Sigmoid colon (tissue), 7 donors: ENCODE measurements around the gene LTA. TPM values are rescaled to one million over a fixed set of nuclear protein-coding genes. Genes with fewer than 3 reads are reported as not detected.
A peak's percentile ranks its signal among the peaks of the same experiment; 100 is the strongest.

ENCODE experiments used
- DNase-seq: peaks from one replicate; pipeline ENCODE4 v3.0.0-alpha.2; 2019
- H3K27ac ChIP-seq, 4 donors: fragments of 200-600 bp; sonication (generic); one replicate each; pipeline ENCODE4 v1.5.1; 2016 to 2019; ENCODE audit warnings: mild to moderate bottlenecking in 1 of 4
- H3K27me3 ChIP-seq, 3 donors: fragments of 200-600 bp; sonication (generic); one replicate each; pipeline ENCODE4 v1.5.1; 2019; ENCODE audit warnings: mild to moderate bottlenecking in 1 of 3
- H3K36me3 ChIP-seq, 4 donors: fragments of 200-600 bp; sonication (generic); one replicate each; pipeline ENCODE4 v1.5.1; 2016 to 2019
- H3K4me1 ChIP-seq, 4 donors: fragments of 200-600 bp; sonication (generic); one replicate each; pipeline ENCODE4 v1.5.1; 2017 to 2019
- H3K4me3 ChIP-seq, 4 donors: fragments of 200-600 bp; sonication (generic); one replicate each; pipeline ENCODE4 v1.5.1; 2017 to 2019; ENCODE audit warnings: mild to moderate bottlenecking in 2 of 4, moderate library complexity in 1 of 4
- H3K9me3 ChIP-seq, 4 donors: fragments of 200-600 bp in 3 of 4; sonication (generic) in 3 of 4; one replicate each; pipeline versions ENCODE4 v1.5.1 to v1.6.1; 2013 to 2019
- EP300 ChIP-seq, 4 donors: sonication (generic); formaldehyde crosslinking; IDR thresholded peaks; one replicate each; pipeline ENCODE4 v1.6.1; 2017; ENCODE audit warnings: antibody characterized with exemption in 4 of 4
- POLR2A ChIP-seq, 2 donors: fragments of 450-650 bp; IDR thresholded peaks; one replicate each; pipeline ENCODE4 v1.6.1; 2016; ENCODE audit warnings: antibody characterized with exemption in 2 of 2, mild to moderate bottlenecking in 2 of 2, moderate library complexity in 2 of 2
- POLR2AphosphoS5 ChIP-seq, 4 donors: sonication (generic); formaldehyde crosslinking; IDR thresholded peaks; one replicate each; pipeline ENCODE4 v1.6.1; 2017; ENCODE audit warnings: antibody characterized with exemption in 4 of 4
- WGBS, 2 donors: extraction: QIAGEN DNeasy Blood & Tissue Kit; methylation state at CpG; one replicate each; pipeline ENCODE4 v1.1.7; 2013; 5-methylcytosine and 5-hydroxymethylcytosine counted together
- intact Hi-C: fragments of 100-400 bp; cut with DNase I; formaldehyde crosslinking; loops from one replicate; pipeline ENCODE4 v1.15.1; 2023
- polyA plus RNA-seq, 3 donors: library from polyadenylated mRNA; stranded (reverse); fragments of 200-250 nt; gene quantifications; one replicate each; pipeline ENCODE4 v1.2.3, GENCODE V29; 2013
- total RNA-seq, 4 donors: library from RNA; depleted of rRNA; stranded (reverse); fragments of >200 nt; gene quantifications; one replicate each; pipeline ENCODE4 v1.1.0, GENCODE V29; 2016
- TF ChIP-seq, protein P1 (sequence below), 4 experiments: fragments of 450-650 bp in 3 of 4; fragments of 200-600 bp in 1 of 4; IDR thresholded peaks; one replicate each; pipeline ENCODE4 v1.5.1; 2016 to 2019; ENCODE audit warnings: antibody characterized with exemption in 4 of 4, mild to moderate bottlenecking in 3 of 4, moderate library complexity in 2 of 4
- donor health status: healthy with polysubstance abuse.
- donor health status: Bipolar disorder and iron deficiency.
- donor health status: healthy.

LTA gene
- total and polyA plus RNA-seq, 7 donors = 3.6 TPM; not detected in 6

DNA sequence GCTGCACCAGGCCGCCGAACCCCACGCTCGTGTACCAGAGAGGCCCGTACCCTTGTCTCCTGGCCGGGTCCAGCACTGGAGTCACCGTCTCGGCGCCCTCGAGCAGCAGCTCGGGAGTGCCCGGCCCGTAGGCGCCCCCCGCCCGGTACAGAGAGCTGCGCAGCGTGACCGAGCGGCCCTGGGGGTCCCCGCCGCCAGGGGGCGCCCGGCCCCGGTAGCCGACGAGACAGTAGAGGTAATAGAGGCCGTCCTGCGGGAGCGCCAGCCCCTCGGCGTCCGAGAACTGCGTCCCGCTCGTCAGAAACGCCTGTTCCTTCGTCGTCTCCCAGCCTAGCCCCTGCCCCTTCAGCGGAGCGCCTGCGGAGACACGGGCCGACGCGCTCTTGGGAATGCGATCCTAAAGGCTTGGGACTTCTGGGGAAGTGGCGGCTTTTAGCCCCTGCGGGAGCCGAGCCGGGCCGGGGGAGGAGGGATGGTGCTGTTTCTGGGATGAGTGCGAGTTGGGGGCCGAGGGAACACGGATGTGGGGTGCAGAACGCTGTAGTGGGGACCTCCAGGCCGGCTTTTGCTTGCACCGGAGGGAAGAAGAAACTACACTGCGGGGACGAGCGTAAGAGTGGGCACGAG lies 8.8 kb downstream of the LTA start:
- Histone ChIP-seq H3K4me3 (peak overlapping the region; percentile 50 to 85 (median 70)), H3K27ac (peak overlapping the region; percentile 80 to 87 (median 84)), H3K36me3 (no peaks in the 10 kb centered on the region), H3K9me3 (no peaks in the 10 kb centered on the region), H3K27me3 (no peaks in the 10 kb centered on the region), H3K4me1 (peaks cover 0 to 21% (median 17%) of the 10 kb centered on the region in 4 donors)
- intact Hi-C loops = loop anchor here (1.0 to 2.0 kb wide), 2 partner anchors 17 to 34 kb away; partner anchors contain the start of genes ATP6V1G2 and NFKBIL1
- DNase-seq = peak; percentile 94
- WGBS, 2 donors = 0 to 1% methylated on average over 62 of the region's 62 CpGs
- TF ChIP-seq POLR2A (IDR thresholded peaks at IDR 0.05) = peak in 1 of 2 donors; percentile 33
- no peak for TF ChIP-seq EP300 (IDR thresholded peaks at IDR 0.05)
- TF ChIP-seq, protein P1, sequence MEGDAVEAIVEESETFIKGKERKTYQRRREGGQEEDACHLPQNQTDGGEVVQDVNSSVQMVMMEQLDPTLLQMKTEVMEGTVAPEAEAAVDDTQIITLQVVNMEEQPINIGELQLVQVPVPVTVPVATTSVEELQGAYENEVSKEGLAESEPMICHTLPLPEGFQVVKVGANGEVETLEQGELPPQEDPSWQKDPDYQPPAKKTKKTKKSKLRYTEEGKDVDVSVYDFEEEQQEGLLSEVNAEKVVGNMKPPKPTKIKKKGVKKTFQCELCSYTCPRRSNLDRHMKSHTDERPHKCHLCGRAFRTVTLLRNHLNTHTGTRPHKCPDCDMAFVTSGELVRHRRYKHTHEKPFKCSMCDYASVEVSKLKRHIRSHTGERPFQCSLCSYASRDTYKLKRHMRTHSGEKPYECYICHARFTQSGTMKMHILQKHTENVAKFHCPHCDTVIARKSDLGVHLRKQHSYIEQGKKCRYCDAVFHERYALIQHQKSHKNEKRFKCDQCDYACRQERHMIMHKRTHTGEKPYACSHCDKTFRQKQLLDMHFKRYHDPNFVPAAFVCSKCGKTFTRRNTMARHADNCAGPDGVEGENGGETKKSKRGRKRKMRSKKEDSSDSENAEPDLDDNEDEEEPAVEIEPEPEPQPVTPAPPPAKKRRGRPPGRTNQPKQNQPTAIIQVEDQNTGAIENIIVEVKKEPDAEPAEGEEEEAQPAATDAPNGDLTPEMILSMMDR (IDR thresholded peaks at IDR 0.05) = peak; percentile 86 to 96 (median 90)
- TF ChIP-seq POLR2AphosphoS5 (IDR thresholded peaks at IDR 0.05) = peak in 3 of 4 donors; percentile 59 to 76 (median 72)

DNA sequence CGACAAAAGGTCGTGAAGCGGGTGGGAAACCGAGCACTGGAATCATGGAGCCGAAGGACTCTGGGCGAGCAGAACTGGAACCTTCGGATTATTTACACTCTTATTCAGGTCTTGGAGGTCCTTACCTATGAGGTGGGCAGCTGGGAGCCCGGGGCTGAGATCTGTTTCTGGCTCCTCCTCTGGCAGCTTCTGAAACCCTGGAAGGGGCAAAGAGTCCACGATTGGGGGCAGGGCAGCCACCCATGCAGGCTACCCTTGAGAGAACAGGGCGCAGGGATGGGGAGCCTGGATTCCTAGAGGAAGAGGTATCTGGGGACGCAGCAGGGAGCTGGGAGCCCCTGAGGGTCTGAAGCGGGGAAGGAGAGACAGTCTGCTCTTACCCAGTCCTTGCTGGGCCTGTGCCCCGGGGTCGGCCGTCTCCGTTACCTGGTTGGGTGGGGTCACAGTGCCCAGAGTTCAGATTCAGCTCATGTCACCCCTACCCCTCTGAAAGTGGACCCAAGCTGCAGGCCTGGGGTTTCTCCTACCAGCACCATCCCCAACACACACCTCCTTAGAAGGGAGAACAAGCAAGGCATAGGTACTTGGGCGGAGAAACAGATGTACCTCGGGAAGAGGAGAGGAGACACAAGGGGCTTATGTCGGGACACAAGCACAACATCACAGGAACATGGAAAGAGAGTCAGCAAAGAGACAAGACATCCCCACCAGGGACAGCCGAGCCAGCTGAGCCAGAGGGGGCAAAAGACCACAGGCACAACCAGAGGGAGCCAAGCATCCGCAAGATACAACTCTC lies 9.5 kb downstream of the LTA start:
- no peak for DNase-seq
- Histone ChIP-seq H3K36me3 (no peaks in the 10 kb centered on the region), H3K9me3 (no peaks in the 10 kb centered on the region), H3K4me3 (peak overlapping the region; percentile 50 to 85 (median 70)), H3K27ac (peak overlapping the region; percentile 80 to 87 (median 84)), H3K4me1 (peaks cover 0 to 19% (median 16%) of the 10 kb centered on the region in 4 donors), H3K27me3 (peaks cover 0 to under 1% (median under 1%) of the 10 kb centered on the region in 3 donors)
- 13 to 23% methylated on average over 21 of the region's 21 CpGs for WGBS, 2 donors
- intact Hi-C loops = loop anchor here (1.0 to 2.0 kb wide), 2 partner anchors 17 to 35 kb away; partner anchors contain the start of genes ATP6V1G2 and NFKBIL1
- TF ChIP-seq EP300 (IDR thresholded peaks at IDR 0.05) = no peak
- no peak for TF ChIP-seq POLR2AphosphoS5 (IDR thresholded peaks at IDR 0.05)
- TF ChIP-seq, protein P1 (IDR thresholded peaks at IDR 0.05) = no peak
- TF ChIP-seq POLR2A (IDR thresholded peaks at IDR 0.05) = no peak

DNA sequence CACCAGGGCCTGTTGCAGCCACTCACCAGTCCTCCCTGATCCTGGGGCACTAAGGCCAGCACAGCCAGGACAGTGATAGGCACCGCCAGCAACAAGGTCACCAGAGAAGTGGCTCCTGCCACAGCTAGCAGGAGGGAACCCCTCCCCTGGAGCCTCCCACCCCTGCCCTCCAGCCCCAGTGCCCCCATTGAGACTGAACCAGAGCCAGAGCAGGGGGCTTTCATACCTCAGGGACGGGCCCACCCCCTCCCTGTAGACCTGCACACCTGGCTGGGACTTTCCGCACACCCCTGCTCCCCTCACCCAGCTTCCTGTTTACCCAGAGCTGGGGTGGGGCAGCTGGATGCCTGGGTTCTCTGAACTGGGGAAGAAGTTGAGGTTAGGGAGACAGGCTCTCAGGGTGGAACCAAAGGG lies 10.1 kb downstream of the LTA start, which contains the start of gene LTB:
TSS of gene LTB (minus strand) at position 195 of the 414 bp plus-strand sequence. CDS start at position 188, 7 bp downstream.
- Histone ChIP-seq H3K4me3 (peak within 1 kb of the TSS; percentile 50 to 85 (median 70)), H3K36me3 (no peaks in the 10 kb centered on the region), H3K9me3 (no peaks in the 10 kb centered on the region), H3K27ac (peak within 1 kb of the TSS; percentile 80 to 87 (median 84)), H3K4me1 (peaks cover 0 to 19% (median 16%) of the 10 kb centered on the region in 4 donors), H3K27me3 (peaks cover 0 to 6% (median 5%) of the 10 kb centered on the region in 3 donors)
- no peak for TF ChIP-seq POLR2AphosphoS5 (IDR thresholded peaks at IDR 0.05)
- TF ChIP-seq, protein P1 (IDR thresholded peaks at IDR 0.05) = no peak
- no peak for TF ChIP-seq EP300 (IDR thresholded peaks at IDR 0.05)
- TF ChIP-seq POLR2A (IDR thresholded peaks at IDR 0.05) = no peak
- intact Hi-C loops = no loop called here
- no peak for DNase-seq
- 36 to 40% methylated on average over 3 of the region's 3 CpGs for WGBS, 2 donors

DNA sequence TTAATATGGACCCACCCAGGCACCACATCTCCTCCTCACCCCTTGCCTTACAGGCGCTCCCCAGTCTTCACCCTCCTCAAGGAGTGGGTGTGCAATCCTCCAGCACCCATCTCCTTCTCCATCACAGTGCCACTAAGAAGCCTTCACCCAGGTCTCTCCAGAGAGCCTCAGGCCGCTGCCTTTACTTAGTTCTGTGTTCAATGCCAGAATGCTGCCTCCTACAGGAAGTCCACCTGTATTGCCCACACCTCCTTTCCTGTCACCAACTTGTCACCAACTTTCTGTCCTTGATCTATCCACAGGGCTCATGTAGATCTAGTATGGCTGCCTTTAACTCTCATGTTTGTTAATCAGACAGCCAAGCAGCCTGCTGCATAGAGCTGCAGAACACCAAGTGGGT lies 13.4 kb downstream of the LTA start:
- intact Hi-C loops = no loop called here
- H3K4me3 ChIP-seq = no peak overlapping the region
- peaks cover 0 to 13% (median 12%) of the 10 kb centered on the region in 4 donors for H3K4me1 ChIP-seq
- no peak overlapping the region for H3K27ac ChIP-seq
- H3K9me3 ChIP-seq = no peaks in the 10 kb centered on the region
- no peak for TF ChIP-seq EP300 (IDR thresholded peaks at IDR 0.05)
- no peak for TF ChIP-seq POLR2AphosphoS5 (IDR thresholded peaks at IDR 0.05)
- WGBS, 2 donors = 58 to 63% methylated on average over 2 of the region's 2 CpGs
- no peaks in the 10 kb centered on the region for H3K36me3 ChIP-seq
- H3K27me3 ChIP-seq = peaks cover 0 to 12% (median 5%) of the 10 kb centered on the region in 3 donors
- DNase-seq = no peak
